ENCODE measurements around the gene MPND. TPM values are rescaled to one million over a fixed set of nuclear protein-coding genes. Genes with fewer than 3 reads are reported as not detected.

Gene MPND
- total and polyA plus RNA-seq, 2 of the 13 experiments (the other 11 are each of a cell fraction or from before 2014, with no cell fraction given), result 10.8 to 15.8 TPM

- 0 out of 2 replicates have a peak, but pooled peaks have one; percentile 41 for TF ChIP-seq PHF8 (CRISPR knock-in tag; IDR thresholded peaks at IDR 0.05)
- TF ChIP-seq HMGXB3 (CRISPR knock-in tag; IDR thresholded peaks at IDR 0.05; ENCODE audit: borderline replicate concordance), result no peak
- TF ChIP-seq ZSCAN20 (CRISPR knock-in tag; IDR thresholded peaks at IDR 0.05; ENCODE audit: borderline replicate concordance), result no peak
- no peak for TF ChIP-seq FOXJ3 (CRISPR knock-in tag; IDR thresholded peaks at IDR 0.05; ENCODE audit: borderline replicate concordance)
- no peak for TF ChIP-seq ZSCAN25 (CRISPR knock-in tag; IDR thresholded peaks at IDR 0.05)
- TF ChIP-seq SP140L (CRISPR knock-in tag; IDR thresholded peaks at IDR 0.05; ENCODE audit: borderline replicate concordance), result no peak
- TF ChIP-seq ZNF607 (CRISPR knock-in tag; IDR thresholded peaks at IDR 0.05; ENCODE audit: borderline replicate concordance), result 0 out of 2 replicates have a peak, but pooled peaks have one; percentile 12
- TF ChIP-seq RFX3 (CRISPR knock-in tag; IDR thresholded peaks at IDR 0.05), result no peak
- TF ChIP-seq IKZF5 (CRISPR knock-in tag; IDR thresholded peaks at IDR 0.05), result no peak
- TF ChIP-seq GABPB1 (CRISPR knock-in tag; IDR thresholded peaks at IDR 0.05), result peak; percentile 71
- 0 out of 2 replicates have a peak, but pooled peaks have one; percentile 59 for TF ChIP-seq ZNF841 (CRISPR knock-in tag; IDR thresholded peaks at IDR 0.05; ENCODE audit: borderline replicate concordance)
- TF ChIP-seq ZNF367 (CRISPR knock-in tag; IDR thresholded peaks at IDR 0.05; ENCODE audit: borderline replicate concordance), result no peak
- TF ChIP-seq ZNF816 (CRISPR knock-in tag; IDR thresholded peaks at IDR 0.05; ENCODE audit: borderline replicate concordance), result no peak
- no peak for TF ChIP-seq FOXA1 (IDR thresholded peaks at IDR 0.05)
- TF ChIP-seq FOXA1 (CRISPR knock-in tag; IDR thresholded peaks at IDR 0.05), result no peak
- no peak for TF ChIP-seq ZNF691 (CRISPR knock-in tag; IDR thresholded peaks at IDR 0.05; ENCODE audit: borderline replicate concordance, low read depth)
- no peak for TF ChIP-seq RAD51 (IDR thresholded peaks at IDR 0.05; ENCODE audit: borderline replicate concordance)
- TF ChIP-seq ZBTB43 (CRISPR knock-in tag; conservative IDR thresholded peaks at IDR 0.05), result no peak
- TF ChIP-seq TFE3 (CRISPR knock-in tag; IDR thresholded peaks at IDR 0.05), result no peak
- peak; percentile 2; the same call in 1 of the 2 replicates for TF ChIP-seq POLR2G (IDR thresholded peaks at IDR 0.05; ENCODE audit: low read depth, low read length)
These were observed at the start of gene MPND (continued) for GRCh38 chr19:4343370-4344307.

All from HepG2 (cell line).